Measurements from ENCODE around the gene F11.
"Not testable (repeated sequence)": the region's sequence is repeated elsewhere in the genome, so short reads cannot be mapped to it uniquely, and the experiment has no call there.

F11 gene

GRCh38 chr4:186265683-186266652, at the start of gene F11:
TSS of gene F11 (plus strand) at chr4:186266189. CDS start at chr4:186267137, 948 bp downstream.
- no peak for DNase-seq

DNA sequence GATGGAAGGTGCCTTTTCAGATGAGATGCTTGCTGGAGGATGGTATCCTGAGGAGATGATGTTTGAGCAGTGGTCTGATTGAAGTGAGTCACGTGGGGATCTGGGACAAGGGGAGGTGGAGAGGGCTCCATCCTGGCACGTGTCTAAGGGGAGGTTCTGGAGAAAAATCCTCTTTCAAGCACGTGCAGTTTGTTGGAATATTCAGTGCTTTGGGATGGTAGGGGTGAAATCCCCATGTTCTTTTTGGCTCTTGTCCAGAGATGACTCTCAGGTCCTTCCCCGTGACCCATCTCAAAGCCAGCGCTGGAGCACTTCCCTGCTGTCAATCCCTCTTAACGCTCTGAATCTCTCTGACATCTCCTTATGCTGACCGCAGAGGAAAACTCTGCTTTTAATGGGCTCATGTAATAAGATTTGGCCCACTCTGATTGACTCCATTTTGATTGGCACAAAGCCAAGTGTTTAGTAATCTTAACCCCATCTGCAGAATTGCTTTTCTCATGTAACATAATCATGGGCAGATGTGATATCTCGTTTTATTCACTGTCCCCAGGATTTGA, 49.4 kb upstream of the F11 start:
- no peak for DNase-seq

DNA sequence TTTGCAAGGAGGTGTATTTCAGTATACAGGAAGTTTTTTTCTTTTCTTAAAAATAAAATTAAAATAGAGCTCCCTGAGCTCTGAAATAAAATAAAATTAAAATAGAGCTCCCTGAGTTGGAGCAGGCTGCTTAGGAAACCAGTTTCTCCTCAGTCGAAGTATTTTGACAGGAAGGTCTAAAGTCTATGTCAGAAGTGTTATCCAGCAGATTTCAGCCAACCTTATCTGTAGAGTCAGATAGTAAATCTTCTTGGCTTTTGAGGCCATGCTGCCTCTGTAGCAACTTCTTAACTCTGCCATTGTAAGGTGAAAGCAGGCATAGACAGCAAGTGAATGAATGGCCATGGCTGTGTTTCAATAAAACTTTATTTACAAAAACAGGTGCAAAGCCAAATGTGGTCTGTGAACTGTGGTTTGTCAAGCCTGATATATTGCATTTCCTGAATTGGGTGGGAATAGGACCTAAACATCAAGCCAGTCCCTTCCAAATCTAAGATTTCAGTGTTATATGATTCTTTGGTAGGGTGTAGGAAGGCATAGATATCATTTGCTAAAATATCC, 48.2 kb upstream of the F11 start:
- no peak for DNase-seq

GRCh38 chr4:186221624-186222023, 44.4 kb upstream of the F11 start:
- DNase-seq = no peak

DNA sequence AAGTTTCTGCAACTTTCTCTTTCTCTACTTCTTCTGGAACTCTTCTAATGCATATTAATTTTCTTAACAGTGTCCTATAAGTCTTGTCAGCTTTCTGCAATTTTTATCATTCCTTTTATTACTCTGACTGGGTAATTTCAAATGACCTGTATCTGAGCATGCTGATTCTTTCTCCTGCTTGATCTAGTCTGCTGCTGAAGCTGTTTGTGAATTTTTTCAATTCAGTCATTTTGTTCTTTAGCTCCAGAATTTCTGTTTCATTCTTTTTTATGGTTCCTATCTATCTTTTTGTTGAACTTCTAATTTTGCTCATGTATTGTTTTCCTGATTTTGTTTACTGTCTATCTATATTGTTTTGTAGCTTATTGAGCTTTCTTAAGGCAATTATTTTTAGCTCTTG, 40.1 kb upstream of the F11 start:
- no peak for DNase-seq

DNA sequence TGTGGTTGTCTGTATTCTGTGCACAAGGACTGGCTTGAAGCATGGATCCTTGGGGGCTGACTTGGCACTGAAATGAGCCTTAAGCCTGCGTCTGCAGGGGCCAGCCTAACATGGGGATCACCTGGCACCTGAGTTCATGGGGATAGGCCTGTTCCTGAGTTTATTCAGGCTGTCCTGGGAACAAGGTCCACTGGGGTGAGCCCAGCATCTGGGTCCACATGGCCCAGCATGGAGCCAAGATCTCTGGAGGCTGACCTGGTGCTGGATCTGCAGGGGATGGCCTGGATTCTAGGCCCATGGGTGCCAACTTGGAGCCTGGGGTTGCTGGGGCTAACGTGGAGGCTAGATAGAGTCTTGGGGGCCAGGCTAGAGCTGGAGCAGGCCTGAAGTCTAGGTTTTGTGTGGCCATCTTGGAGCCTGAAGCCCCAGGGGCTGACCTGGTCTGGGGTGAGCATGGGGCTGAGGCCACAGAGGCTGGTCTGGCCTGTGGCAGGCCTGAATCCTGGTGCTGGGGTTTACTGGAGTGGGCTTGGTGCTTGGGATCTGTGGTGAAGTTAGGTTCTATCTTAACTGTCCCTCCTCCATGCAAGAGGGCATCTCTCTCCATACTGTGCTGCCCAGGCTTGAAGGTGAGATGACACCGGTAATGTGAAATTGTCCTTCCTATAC, 39.3 kb upstream of the F11 start:
- DNase-seq = no peak

DNA sequence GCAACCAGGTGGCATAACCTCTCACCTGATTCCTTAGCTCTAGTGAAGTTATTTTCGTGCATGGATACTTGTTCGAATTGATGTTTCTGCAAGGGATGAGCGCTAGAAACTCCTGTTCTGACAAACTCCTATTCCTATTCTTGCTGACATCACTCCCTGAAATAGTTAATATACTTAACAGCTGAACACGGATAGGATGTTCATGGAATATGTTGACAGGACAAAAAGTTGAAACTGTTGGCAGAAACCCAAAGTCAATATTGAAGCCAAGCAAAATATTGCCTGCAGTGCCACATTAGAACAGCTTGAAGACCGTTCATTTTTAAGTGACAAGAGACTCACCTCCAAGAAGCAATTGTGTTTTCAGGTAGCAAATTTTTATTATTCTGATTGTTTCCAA, 38.8 kb upstream of the F11 start, which contains the start of gene KLKB1:
Gene KLKB1, plus strand, starts transcription at position 287 of the 400 bp plus-strand sequence. CDS start 689 bp downstream, outside the sequence.
- DNase-seq = no peak

DNA sequence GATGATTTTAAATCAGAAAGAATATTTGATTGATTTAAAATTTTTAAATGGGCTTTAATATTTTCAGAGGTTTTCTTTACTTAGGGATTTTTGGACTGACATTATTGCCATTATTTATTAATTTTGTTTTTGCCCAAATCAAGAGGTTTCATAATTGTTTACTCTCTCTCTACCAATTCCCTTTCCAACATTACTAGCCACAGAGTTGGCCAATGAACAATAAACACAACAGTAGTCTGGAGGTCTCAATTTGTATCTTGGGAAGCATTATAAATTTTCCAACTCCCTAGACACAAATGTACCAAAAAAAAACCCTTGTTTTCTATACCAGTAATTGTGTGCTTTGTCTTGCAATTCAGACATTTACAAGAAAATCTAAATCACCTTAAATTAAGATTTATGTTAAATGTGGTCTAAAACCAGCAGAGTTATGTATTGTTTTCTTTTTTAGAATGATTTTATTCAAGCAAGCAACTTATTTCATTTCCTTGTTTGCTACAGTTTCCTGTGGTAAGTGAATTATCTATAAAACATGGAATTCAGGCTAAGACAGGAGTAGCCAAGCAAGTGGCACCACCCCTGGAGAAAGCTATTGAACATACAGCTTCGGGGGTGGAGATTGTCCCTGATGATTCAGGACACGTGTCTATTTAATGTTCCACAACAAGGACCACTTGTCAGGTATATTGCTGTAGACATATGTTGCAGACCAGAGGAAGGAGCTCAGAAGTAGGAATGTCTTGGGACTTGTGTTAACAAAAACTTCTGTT, 38.1 kb upstream of the F11 start:
- DNase-seq = no peak

GRCh38 chr4:186228514-186228894, 37.5 kb upstream of the F11 start:
- DNase-seq = no peak

GRCh38 chr4:186234367-186234766, 31.6 kb upstream of the F11 start:
- no peak for DNase-seq

DNA sequence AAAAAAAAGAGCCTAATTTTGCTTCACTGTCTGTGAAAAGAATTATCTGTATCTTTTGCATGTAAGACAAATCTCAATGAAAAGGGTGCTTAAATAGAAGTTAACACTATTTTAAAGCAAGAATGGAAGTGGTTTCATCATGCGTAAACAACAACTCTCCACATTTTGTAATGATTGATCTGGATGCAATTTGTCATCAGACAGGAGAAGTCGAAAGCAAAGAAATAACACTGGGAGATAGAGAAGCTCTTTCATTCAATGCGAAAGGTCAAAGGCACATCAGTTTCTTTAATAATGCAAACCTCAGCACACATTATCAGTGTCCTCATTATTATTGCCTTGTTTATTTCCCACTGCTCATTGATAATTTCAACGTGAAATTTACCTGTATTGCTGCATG, 29.9 kb upstream of the F11 start:
- no peak for DNase-seq

- no peak for DNase-seq
These were observed 25.5 kb upstream of the F11 start for GRCh38 chr4:186240452-186240847.

DNA sequence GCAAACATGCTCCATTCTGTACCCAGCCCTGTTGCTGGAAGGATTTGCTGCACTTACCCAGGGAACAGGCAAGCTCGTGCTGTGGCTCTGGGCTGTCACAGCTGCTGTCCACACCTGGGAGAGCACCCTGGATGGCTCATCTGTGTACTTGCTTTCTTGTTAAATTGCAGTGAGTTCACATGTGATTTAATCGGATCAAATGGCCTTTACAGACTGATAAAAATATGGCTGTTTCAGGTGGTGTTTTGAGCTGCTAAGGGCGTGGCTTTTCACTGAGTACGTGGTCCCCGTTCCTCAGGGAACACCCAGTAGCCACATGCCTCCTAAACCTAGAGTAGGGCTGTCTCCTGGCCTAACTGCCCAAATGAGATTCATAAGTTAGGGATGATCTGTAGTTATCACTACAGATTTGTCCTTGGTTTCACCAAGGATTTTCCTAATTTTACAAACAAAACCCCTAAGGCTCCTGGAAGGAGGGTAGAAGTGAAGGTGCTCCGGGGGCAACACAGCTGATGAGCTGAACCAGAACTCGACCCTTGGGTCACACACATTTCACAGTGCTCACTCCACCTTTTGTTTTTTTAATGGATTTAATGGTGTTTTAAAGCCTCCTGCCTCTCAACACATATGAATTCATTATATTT, 25.0 kb upstream of the F11 start:
- no peak for DNase-seq

DNA sequence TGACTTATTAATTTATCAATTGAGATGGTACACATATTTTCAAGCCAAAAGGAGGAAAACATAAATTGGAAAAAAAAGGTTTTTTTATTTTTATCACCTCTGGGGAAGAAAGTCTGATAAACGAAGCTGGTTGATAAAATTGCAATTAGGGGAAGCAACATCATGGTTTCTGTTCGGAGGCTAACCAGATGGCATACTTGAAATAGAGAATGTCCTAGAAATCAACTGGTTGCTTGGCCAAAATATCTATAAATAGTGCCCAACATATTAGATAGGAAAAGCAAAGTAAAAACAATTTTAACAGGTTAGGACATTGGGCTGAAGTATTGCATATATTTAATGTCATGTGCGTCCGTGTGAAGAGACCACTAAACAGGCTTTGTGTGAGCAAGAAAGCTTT, 24.4 kb upstream of the F11 start:
- DNase-seq = no peak

DNA sequence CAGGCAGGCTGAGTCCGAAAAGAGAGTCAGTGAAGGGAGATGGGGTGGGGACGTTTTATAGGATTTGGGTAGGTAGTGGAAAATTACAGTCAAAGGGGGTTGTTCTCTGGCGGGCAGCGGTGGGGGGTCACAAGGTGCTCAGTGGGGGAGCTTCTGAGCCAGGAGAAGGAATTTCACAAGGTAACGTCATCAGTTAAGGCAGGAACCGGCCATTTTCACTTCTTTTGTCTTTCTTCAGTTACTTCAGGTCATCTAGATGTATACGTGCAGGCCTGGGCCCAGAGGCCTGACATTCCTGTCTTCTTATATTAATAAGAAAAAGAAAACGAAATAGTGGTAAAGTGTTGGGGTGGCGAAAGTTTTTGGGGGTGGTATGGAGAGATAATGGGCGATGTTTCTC, 24.0 kb upstream of the F11 start:
- DNase-seq = not testable (repeated sequence)

- DNase-seq = no peak
These were observed 22.7 kb upstream of the F11 start for GRCh38 chr4:186243331-186243730.

DNA sequence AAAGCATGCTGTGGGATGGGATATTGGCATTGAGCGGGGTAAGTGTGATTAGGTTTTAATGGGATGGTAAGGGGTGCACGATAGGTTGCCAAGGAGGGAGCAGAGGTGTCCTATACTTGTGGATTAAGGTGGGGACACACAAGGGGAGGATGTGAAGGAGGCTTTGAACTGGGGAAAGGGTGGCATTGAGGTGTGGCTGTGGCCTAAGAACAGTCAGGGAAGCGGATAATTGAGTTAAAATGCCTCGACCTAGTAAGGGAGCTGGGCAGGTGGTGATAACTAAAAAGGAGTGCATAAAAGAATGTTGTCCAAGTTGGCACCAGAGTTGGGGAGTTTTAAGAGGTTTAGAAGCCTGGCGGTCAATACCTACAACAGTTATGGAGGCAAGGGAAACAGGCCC, 21.2 kb upstream of the F11 start:
- DNase-seq = no peak

GRCh38 chr4:186247062-186247752, 18.8 kb upstream of the F11 start:
- DNase-seq = not testable (repeated sequence)

GRCh38 chr4:186248643-186249042, 17.3 kb upstream of the F11 start:
- DNase-seq = no peak

DNA sequence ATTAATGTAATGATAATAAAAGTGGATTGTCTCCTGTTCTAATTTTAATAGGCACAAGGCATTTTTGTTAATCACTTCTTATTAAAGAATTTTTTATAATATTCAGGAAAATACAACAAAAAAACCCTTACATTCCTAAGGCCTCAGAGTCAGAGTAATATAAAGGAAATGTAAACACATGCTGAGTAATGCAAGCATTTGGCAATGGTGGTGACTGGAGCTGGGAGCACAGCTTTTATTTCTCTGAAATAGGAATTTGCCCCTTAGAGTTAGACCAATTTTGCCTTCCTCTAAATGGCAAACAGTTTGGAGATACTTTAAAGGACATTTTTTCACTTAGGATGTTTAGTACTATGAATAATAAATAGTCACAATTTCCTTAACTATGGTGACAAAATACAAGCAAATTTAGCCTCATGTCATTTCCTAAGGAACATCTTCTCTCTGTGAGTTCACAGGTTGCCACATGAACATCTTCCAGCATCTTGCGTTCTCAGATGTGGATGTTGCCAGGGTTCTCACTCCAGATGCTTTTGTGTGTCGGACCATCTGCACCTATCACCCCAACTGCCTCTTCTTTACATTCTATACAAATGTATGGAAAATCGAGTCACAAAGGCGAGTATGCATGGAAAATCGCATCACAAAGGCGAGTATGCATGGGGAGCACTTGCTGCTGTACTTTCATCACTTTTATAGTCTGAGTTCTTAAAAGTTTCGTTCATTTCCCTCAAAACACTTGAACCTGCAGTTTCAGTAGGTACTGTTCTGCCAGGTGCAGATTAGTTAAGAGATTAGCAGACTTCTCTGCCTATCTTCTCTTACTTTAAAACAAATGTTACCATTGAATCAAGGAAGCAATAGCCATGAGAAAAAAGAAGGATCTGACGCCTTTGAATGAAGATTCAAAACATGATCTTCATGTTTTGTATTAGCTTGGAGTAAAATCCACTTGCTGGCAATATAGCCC, 15.9 kb upstream of the F11 start:
- DNase-seq = no peak
